ENCODE results near the gene RNF144B. TPM values are rescaled to one million over a fixed set of nuclear protein-coding genes. Genes with fewer than 3 reads are reported as not detected.
"Not testable (repeated sequence)": the region's sequence is repeated elsewhere in the genome, so short reads cannot be mapped to it uniquely, and the experiment has no call there.

RNF144B gene
- total RNA-seq, 1 experiment from 2014 or later = 0.31 TPM

GRCh38 chr6:18441251-18441979, 54.3 kb downstream of the RNF144B start:
- DNase-seq (ENCODE audit: low spot score) = no peak

GRCh38 chr6:18444111-18444510, 57.0 kb downstream of the RNF144B start:
- DNase-seq (ENCODE audit: low spot score) = no peak

GRCh38 chr6:18445228-18445627, 58.1 kb downstream of the RNF144B start:
- no peak for DNase-seq (ENCODE audit: low spot score)

- DNase-seq (ENCODE audit: low spot score) = no peak
Observed at GRCh38 chr6:18446771-18447170, 59.6 kb downstream of the RNF144B start.

DNA sequence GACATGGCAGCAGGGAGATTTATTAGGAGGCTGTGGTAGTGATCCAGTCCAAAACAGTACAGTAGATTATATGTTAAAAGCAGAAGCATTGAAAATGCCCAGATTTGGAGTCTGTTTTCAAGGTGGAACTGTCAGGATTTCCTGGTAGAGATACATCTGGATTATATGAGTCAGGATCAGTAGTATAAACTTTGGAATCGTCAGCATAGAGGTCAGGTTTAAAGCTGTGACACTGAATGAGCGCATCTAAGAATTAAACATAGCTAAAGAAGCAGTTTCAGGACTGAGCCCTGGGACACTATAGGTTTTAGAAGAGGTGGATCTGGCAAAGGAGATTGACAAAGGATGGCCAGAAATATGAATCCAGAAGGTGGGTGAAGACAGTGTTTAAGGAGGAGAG, 60.4 kb downstream of the RNF144B start:
- DNase-seq (ENCODE audit: low spot score) = no peak

DNA sequence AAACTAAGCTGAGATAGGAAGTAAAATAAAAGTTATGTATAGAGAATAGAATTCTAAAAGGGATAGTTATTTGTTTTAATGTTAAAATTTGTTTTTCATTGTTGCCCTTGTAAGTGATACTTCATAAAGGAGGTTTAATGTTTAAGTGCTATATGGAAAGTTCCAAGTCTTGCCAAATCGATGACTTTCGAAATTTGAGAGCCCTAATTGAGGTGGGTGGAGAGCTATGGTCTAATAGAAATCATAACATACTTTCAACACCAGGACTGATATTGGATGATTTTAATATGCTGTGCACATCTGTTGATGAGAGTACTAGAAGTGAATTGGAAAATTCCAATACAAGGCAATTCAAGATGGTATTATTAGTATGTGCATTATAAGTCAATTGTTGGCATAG, 64.6 kb downstream of the RNF144B start:
- DNase-seq (ENCODE audit: low spot score) = no peak

GRCh38 chr6:18454446-18454845, 67.3 kb downstream of the RNF144B start:
- no peak for DNase-seq (ENCODE audit: low spot score)

DNA sequence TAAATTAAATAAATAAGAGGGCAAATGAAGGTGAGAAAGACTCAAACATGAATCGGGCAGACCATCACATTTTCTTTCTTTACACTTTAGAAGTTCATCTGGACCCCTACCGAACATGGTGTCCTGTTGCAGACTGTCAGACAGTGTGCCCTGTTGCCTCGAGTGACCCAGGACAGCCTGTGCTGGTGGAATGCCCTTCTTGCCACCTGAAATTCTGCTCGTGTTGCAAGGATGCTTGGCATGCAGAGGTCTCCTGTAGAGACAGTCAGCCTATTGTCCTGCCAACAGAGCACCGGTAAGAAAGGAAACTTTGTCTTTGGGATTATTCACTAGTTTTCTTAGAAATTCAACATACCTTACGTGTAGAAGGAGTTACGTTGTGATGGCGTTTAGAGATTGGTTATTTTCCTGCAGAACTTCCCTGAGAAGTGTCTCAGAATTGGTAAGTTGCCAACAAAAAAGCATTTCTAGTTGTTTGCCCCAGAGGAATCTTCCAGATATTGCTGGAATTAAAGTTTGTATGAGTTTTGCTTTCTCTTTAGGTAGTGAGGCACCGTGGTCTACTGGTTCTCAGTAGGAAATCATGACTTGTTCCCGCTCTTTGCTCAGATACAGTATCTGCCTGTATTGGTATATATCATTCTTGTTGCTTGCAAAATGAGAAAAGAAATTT, 70.1 kb downstream of the RNF144B start:
- DNase-seq (ENCODE audit: low spot score) = no peak

DNA sequence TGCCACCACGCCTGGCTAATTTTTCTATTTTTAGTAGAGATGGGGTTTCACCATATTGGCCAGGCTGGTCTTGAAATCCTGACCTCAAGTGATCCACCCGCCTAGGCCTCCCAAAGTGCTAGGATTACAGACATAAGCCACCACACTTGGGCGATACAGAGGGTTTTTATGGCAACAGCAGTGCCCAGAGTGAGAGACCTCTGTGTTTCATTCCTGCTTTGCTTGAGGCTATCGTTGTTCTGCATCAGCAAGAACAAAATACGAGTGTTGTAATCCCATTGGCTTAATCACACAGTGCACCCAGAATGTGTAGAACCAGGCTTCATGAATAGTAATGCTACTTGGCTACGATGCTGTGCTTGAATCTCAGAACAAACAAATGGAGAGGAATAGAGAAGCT, 70.9 kb downstream of the RNF144B start:
- DNase-seq (ENCODE audit: low spot score) = not testable (repeated sequence)

DNA sequence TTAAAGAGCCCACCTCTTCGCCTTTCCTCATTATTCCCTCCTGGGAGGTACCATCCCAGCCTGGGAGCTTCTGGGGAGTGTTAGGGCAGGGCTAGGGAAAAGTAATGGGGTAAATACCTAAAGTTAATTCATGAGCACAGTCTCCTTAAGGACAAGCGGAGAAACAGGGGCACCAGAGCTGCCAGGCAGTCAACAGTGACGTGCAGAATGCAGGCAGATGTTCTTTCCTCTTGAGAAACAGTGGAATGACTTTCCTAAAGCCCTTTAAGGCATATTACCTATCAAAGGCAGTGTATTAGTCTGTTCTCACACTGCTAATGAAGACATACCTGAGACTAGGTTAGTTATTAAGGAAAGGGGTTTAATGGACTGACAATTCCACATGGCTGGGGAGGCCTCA, 76.3 kb downstream of the RNF144B start:
- no peak for DNase-seq (ENCODE audit: low spot score)

GRCh38 chr6:18464176-18464575, 77.0 kb downstream of the RNF144B start:
- no peak for DNase-seq (ENCODE audit: low spot score)

DNA sequence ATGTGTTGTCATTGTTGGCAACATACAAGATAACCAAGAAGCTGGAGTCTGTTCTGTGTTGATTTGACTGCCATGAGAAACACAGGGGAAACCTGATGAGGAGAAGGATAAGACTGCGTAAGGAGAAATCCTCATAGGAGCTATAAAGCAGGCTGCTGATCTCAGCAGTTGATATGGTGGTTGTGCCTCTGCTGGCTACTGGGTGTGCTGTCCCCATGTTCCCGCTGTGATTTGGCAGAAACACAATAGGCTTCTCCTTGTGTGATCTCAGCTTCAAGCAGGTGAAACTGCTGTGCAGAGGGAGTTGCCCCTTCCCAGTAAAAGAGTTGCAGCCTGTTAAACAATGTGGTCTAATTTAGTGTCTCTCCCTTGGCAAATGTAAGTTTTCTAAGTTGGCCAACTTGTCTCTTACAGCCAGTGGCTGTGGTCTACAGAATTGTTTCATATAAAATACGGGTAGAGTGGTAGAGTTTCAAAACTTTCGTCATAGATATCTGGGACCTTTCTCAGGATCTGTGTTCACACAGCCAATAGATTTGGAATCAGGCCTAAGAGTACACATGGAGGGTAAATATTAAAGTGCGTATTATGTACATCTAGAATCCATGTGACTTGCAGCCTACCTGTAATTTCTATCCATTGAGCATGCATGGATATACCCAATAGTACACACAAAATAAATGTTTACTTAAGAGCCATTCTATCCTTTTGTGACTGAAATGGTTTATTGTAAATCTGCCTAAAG, 78.4 kb downstream of the RNF144B start:
- no peak for DNase-seq (ENCODE audit: low spot score)

- DNase-seq (ENCODE audit: low spot score) = no peak
Observed at GRCh38 chr6:18467741-18468502, 80.8 kb downstream of the RNF144B start.

- no peak for DNase-seq (ENCODE audit: low spot score)
Observed at GRCh38 chr6:18468503-18468843, 81.3 kb downstream of the RNF144B start.

DNA sequence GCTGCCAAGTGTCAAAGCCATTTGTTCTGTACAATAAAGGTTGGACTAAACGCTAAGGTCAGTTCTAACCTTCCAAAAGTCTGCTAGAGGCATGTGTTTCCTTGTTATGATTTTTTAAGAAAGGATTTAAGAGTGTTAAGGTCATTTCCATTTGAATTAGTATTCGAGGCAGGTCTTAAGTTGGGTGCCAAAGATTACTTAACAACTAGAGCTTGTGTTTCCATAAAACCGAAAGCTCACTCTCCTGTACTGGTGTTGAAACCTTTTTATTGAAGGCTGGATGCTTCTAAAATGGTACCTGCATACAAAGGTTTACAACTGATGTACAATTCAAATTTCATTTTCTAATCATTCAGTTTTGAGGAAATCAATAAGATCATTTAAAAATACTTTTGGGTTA, 82.4 kb downstream of the RNF144B start:
- DNase-seq (ENCODE audit: low spot score) = no peak

GRCh38 chr6:18471232-18471964, 84.2 kb downstream of the RNF144B start:
- no peak for DNase-seq (ENCODE audit: low spot score)

- no peak for DNase-seq (ENCODE audit: low spot score)
Observed at GRCh38 chr6:18472941-18473340, 85.8 kb downstream of the RNF144B start.

DNA sequence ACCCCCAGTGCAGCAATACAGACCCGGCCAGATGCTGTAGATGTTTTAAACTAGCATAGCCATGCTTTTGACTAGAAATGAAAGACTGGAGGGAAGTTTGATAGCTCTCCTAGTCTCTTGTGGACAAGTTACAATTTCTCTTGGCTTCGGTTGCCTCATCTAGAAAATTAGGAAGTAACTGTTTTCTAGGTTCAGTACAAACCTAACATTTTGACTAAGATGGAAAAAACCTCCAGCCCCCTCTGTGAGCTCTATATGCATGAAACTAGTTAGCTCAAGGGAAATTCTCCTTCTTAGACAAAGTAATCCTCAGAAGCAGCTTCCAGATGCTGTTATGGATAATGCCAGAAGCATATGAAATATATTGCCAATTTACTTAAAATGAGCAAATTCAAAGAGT, 86.6 kb downstream of the RNF144B start:
- no peak for DNase-seq (ENCODE audit: low spot score)

- DNase-seq (ENCODE audit: low spot score) = no peak
Observed at GRCh38 chr6:18477301-18477941, 90.3 kb downstream of the RNF144B start.

DNA sequence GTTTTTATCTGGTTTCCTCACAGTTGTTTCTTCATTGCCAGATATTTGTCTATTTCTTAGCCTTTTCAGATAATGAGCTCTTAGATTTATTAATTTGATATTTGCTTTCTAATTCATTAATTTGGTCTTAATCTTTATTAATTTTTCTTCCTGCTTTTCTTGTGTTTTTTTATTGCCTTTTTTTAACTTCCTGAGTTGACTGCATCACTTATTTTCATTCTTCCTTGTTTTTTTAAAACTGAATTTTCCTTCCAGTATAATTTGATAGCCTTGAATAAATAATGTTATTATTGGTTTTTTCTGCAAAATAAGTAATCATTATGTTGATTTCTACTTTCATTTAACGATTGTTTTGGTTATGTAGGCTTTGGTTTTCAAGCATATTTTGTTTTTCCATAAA, 91.5 kb downstream of the RNF144B start:
- no peak for DNase-seq (ENCODE audit: low spot score)

- DNase-seq (ENCODE audit: low spot score) = no peak
Observed at GRCh38 chr6:18481870-18482269, 94.7 kb downstream of the RNF144B start.

Measured in H4 (cell line).